Breast epithelium (tissue), 4 donors: ENCODE data around the gene FHIT. TPM values are rescaled to one million over a fixed set of nuclear protein-coding genes. Genes with fewer than 3 reads are reported as not detected.

Source experiments
- DNase-seq, 2 donors: peaks; one replicate each; pipeline ENCODE4 v3.0.0-alpha.2; 2019; ENCODE audit warnings: low spot score in 2 of 2
- H3K27ac ChIP-seq, 2 donors: fragments of 200-600 bp; sonication (generic) in 1 of 2; one replicate each; pipeline ENCODE4 v1.5.1; 2016 to 2019; ENCODE audit warnings: mild to moderate bottlenecking in 1 of 2
- H3K27me3 ChIP-seq, 2 donors: fragments of 200-600 bp; sonication (generic) in 1 of 2; one replicate each; pipeline versions ENCODE4 v1.5.1 to v1.6.0; 2017 to 2019; ENCODE audit warnings: control low read depth in 1 of 2, mild to moderate bottlenecking in 1 of 2
- H3K36me3 ChIP-seq: fragments of 200-600 bp; one replicate; pipeline ENCODE4 v1.5.1; 2019
- H3K4me1 ChIP-seq, 2 donors: fragments of 200-600 bp; sonication (generic); one replicate each; pipeline ENCODE4 v1.5.1; 2016 to 2019; ENCODE audit warnings: control low read depth in 1 of 2
- H3K4me3 ChIP-seq, 3 donors: fragments of 200-600 bp; sonication (generic); 1 replicate in 2 of 3; 2 replicates in 1 of 3; pipeline ENCODE4 v1.5.1; 2016 to 2019; ENCODE audit warnings: mild to moderate bottlenecking in 3 of 3, moderate library complexity in 2 of 3
- H3K9me3 ChIP-seq, 2 donors: fragments of 200-600 bp; sonication (generic) in 1 of 2; one replicate each; pipeline ENCODE4 v1.5.1; 2016 to 2019; ENCODE audit warnings: control low read depth in 1 of 2
- POLR2A ChIP-seq: fragments of 450-650 bp; IDR thresholded peaks from one replicate; pipeline ENCODE4 v1.6.1; 2016; ENCODE audit warnings: antibody characterized with exemption, mild to moderate bottlenecking, moderate library complexity
- POLR2AphosphoS5 ChIP-seq, 3 donors: sonication (generic); formaldehyde crosslinking; IDR thresholded peaks; one replicate each; pipeline ENCODE4 v1.6.1; 2017; ENCODE audit warnings: antibody characterized with exemption in 3 of 3
- intact Hi-C: fragments of 100-400 bp; cut with DNase I; formaldehyde crosslinking; loops from one replicate; pipeline ENCODE4 v1.15.1; 2023; ENCODE audit warnings: low total_unique reads
- total RNA-seq, 3 donors: library from RNA; depleted of rRNA; stranded (reverse); fragments of >200 nt; gene quantifications; one replicate each; pipeline ENCODE4 v1.1.0, GENCODE V29; 2016
- TF ChIP-seq, protein P1 (sequence below), 3 donors: fragments of 450-650 bp; IDR thresholded peaks; one replicate each; pipeline ENCODE4 v1.5.1; 2016 to 2017; ENCODE audit warnings: antibody characterized with exemption in 3 of 3, mild to moderate bottlenecking in 3 of 3, moderate library complexity in 3 of 3

FHIT gene
- total RNA-seq, 3 donors from 2014 or later: 9.0 to 19.2 (median 17.7) TPM

DNA sequence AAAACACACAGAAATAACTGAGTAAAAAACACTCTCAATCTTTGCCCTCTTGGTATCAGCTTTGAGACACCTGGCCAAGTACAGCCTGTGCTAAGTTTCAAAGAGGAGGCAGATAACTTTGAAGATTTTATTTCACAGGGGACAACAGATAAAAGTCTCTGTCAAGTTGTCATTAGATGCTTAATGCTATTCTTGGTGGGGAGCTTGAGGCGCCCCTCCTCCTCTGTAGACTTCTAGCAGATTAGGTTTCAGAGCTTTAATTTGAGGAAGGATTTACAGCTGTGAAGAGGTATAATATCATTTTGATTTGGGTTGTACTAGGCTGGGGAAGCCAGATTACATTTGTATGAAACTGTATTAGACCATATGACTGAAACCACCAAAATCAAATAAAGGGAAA, 620.3 kb downstream of the FHIT start:
- DNase-seq: no peak
- Histone ChIP-seq H3K27me3 (no peaks in the 10 kb centered on the region), H3K36me3 (no peaks in the 10 kb centered on the region), H3K4me1 (no peaks in the 10 kb centered on the region), H3K4me3 (no peak overlapping the region), H3K9me3 (no peaks in the 10 kb centered on the region), H3K27ac (no peak overlapping the region)
- TF ChIP-seq POLR2A: no peak
- intact Hi-C loops: no loop called here

DNA sequence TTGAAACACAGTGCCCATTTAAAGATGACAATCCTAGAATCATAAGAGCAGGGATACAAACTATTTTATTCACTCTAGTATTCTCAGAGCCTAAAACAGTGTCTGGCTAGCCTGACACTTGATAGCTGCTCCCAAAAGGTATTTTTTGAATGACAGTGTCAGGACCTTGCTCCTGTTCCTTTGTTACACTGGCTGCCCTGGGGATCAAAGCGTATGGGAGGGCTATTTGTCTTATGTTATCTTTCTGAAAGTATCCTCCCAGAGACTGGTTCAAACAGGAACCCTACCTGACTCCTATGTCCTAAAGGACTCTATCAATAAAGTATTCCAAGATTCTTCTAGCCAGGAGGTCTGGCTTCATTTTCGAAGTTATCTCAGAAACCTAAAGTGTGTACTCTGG, 621.4 kb downstream of the FHIT start:
- Histone ChIP-seq H3K27me3 (no peaks in the 10 kb centered on the region), H3K4me1 (no peaks in the 10 kb centered on the region), H3K4me3 (no peak overlapping the region), H3K27ac (no peak overlapping the region), H3K36me3 (no peaks in the 10 kb centered on the region), H3K9me3 (no peaks in the 10 kb centered on the region)
- intact Hi-C loops: no loop called here
- no peak for DNase-seq
- TF ChIP-seq POLR2AphosphoS5 (IDR thresholded peaks at IDR 0.05) (no peak), POLR2A (no peak)

DNA sequence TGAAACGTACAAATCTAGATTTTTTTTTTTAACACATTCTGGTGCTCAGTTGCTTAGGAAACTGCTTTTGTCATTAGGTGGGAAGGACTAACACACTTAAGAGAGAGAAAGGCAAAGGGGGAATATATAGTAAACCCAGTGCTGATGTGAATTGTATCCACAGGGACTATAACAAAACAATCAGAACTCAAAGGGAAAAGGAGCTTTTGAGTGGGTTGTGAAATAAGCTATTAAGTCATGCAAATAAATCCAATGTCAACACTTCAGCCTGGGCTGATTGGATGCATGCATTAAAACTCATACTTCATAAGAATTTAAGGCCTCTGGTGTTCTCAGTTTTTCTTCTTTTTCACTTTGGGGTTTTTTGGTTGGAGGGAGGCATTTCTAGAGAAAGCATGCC, 628.9 kb downstream of the FHIT start:
- no peaks in the 10 kb centered on the region for H3K4me1 ChIP-seq
- no peak for DNase-seq
- H3K36me3 ChIP-seq: no peaks in the 10 kb centered on the region
- TF ChIP-seq, protein P1, sequence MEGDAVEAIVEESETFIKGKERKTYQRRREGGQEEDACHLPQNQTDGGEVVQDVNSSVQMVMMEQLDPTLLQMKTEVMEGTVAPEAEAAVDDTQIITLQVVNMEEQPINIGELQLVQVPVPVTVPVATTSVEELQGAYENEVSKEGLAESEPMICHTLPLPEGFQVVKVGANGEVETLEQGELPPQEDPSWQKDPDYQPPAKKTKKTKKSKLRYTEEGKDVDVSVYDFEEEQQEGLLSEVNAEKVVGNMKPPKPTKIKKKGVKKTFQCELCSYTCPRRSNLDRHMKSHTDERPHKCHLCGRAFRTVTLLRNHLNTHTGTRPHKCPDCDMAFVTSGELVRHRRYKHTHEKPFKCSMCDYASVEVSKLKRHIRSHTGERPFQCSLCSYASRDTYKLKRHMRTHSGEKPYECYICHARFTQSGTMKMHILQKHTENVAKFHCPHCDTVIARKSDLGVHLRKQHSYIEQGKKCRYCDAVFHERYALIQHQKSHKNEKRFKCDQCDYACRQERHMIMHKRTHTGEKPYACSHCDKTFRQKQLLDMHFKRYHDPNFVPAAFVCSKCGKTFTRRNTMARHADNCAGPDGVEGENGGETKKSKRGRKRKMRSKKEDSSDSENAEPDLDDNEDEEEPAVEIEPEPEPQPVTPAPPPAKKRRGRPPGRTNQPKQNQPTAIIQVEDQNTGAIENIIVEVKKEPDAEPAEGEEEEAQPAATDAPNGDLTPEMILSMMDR (IDR thresholded peaks at IDR 0.05): no peak
- no peak for TF ChIP-seq POLR2AphosphoS5 (IDR thresholded peaks at IDR 0.05)
- no peak for TF ChIP-seq POLR2A
- intact Hi-C loops: no loop called here
- H3K27me3 ChIP-seq: no peaks in the 10 kb centered on the region
- no peak overlapping the region for H3K4me3 ChIP-seq
- H3K9me3 ChIP-seq: peaks cover 0 to 7% of the 10 kb centered on the region in 2 donors
- H3K27ac ChIP-seq: no peak overlapping the region

DNA sequence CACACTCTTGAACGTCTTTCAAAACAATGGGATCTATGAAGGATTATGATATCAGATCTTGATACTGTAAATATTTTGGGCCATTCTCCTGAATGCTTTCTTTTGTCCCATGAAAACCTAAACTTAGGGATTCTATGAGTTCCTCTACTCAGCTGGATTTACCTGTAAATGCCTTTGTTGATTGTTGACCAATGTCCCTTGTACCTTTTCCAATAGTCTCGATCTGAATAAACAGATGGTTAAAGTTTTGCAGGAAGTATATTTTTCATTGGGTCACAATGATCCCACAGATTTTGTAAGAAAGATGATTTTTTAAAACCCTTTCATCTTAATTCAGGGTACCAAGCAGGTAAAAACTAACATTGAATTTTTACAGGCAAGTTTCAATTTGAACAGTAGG, 634.1 kb downstream of the FHIT start:
- Histone ChIP-seq H3K4me3 (no peak overlapping the region), H3K36me3 (no peaks in the 10 kb centered on the region), H3K4me1 (no peaks in the 10 kb centered on the region), H3K27ac (no peak overlapping the region), H3K9me3 (peaks cover 0 to 7% of the 10 kb centered on the region in 2 donors), H3K27me3 (no peaks in the 10 kb centered on the region)
- no peak for TF ChIP-seq POLR2AphosphoS5 (IDR thresholded peaks at IDR 0.05)
- TF ChIP-seq, protein P1 (IDR thresholded peaks at IDR 0.05): no peak
- TF ChIP-seq POLR2A: no peak
- no peak for DNase-seq
- intact Hi-C loops: no loop called here

DNA sequence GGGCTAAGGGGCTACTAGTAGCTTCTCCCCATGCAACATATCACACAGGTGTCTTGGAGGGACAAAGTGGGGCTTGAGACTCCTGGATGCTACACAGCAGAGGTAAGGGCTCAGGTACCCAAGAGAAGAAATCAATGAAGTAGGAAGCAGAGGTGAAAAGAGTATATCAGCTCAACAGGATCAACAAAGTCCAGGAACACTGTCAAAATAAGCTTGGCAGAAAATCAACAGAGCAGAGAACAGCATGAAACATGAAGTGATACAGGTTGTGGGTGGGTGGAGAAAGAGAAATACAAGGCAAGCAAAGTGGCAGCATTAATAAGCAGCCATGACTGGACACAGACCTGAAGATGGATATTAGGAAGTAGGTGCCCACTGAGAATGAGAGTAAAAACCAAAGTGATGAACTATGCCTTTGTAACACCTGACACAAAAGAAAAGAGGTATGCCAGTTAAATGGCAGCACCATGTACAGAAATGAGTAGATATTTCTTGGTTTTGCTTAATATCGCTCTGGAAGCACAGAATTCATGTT, 637.4 kb downstream of the FHIT start:
- TF ChIP-seq, protein P1 (IDR thresholded peaks at IDR 0.05): no peak
- TF ChIP-seq POLR2A: no peak
- no peak for TF ChIP-seq POLR2AphosphoS5 (IDR thresholded peaks at IDR 0.05)
- DNase-seq: no peak
- Histone ChIP-seq H3K4me3 (no peak overlapping the region), H3K36me3 (no peaks in the 10 kb centered on the region), H3K27ac (no peak overlapping the region), H3K9me3 (no peaks in the 10 kb centered on the region), H3K4me1 (no peaks in the 10 kb centered on the region), H3K27me3 (no peaks in the 10 kb centered on the region)
- intact Hi-C loops: no loop called here

DNA sequence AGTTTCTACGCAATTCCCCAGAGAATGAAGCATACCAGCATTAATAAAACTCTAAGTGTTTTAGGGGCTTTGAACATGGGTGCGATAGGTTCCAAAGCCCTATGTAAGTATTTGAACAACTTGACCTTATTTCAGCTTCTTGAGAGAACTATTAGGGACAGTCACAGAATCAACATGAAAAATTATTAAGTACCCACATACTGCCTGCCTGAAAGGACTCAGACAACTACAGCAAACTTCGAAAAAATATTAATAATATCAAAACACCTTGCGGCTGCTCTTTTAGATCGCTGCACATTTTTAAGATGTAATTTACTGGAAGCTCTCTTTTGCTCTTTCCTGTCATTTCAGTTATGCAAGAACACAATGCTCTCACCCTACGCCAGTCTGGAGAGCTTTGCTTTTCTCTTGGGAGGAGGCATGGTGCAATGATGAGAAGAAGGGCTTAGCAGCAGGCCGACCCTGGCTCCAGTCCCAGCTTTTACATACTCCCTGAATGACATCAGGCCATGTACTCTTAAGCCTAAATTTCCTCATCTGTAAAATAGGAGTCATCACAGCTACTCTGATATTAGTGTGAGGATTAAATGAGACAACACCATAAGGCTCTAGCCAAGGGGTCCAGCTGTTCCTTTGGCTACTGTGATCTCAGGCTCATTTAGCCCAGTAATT, 640.7 kb downstream of the FHIT start:
- Histone ChIP-seq H3K4me3 (no peak overlapping the region), H3K4me1 (no peaks in the 10 kb centered on the region), H3K36me3 (no peaks in the 10 kb centered on the region), H3K27ac (no peak overlapping the region), H3K9me3 (no peaks in the 10 kb centered on the region), H3K27me3 (no peaks in the 10 kb centered on the region)
- intact Hi-C loops: no loop called here
- no peak for DNase-seq
- TF ChIP-seq POLR2AphosphoS5 (IDR thresholded peaks at IDR 0.05) (no peak), POLR2A (no peak)
- TF ChIP-seq, protein P1 (IDR thresholded peaks at IDR 0.05): no peak
